ENCODE measurements around the gene PPP2R5E.

DNA sequence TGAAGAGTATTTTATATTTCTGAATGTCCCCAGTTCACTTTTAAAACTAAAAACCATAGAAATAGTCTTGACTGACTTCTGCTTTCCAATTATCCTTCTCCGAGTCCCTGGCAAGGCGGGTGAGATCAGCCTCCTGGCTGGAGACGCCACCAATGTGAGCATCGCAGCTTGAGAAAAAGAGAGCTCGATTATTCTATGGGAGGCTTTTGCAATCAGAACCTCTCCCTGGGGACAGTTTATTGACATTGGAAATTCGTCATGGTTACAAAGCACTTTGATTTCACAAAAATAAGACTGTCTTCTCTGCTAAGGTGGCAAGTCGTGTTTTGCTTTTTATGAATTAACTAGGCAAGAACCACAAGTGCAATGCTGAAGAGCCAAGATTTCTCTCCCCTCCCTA is 200.8 kb downstream of the PPP2R5E start:
- TF ChIP-seq, protein P1, sequence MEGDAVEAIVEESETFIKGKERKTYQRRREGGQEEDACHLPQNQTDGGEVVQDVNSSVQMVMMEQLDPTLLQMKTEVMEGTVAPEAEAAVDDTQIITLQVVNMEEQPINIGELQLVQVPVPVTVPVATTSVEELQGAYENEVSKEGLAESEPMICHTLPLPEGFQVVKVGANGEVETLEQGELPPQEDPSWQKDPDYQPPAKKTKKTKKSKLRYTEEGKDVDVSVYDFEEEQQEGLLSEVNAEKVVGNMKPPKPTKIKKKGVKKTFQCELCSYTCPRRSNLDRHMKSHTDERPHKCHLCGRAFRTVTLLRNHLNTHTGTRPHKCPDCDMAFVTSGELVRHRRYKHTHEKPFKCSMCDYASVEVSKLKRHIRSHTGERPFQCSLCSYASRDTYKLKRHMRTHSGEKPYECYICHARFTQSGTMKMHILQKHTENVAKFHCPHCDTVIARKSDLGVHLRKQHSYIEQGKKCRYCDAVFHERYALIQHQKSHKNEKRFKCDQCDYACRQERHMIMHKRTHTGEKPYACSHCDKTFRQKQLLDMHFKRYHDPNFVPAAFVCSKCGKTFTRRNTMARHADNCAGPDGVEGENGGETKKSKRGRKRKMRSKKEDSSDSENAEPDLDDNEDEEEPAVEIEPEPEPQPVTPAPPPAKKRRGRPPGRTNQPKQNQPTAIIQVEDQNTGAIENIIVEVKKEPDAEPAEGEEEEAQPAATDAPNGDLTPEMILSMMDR (conservative IDR thresholded peaks at IDR 0.05 in 1 of 2, IDR thresholded peaks at IDR 0.05 in 1 of 2; ENCODE audit: extremely low read depth in 1 of 2, insufficient read depth in 1 of 2, low read depth in 1 of 2, low read length in 2 of 2), result no peak
- TF ChIP-seq EZH2 (IDR thresholded peaks at IDR 0.05; ENCODE audit: borderline replicate concordance, low read length), result no peak
